GM18505 (cell line): ENCODE measurements around the gene GNAZ.

Experiments
- ATAC-seq: cut with Tn5 transposase; IDR thresholded peaks from one replicate; pipeline ENCODE4 v1.9.1; 2021; ENCODE audit not compliant: unreplicated experiment
- POLR2A ChIP-seq: IDR thresholded peaks from 4 replicates; pipeline ENCODE4 v1.6.1; 2011; ENCODE audit warnings: borderline replicate concordance; ENCODE audit not compliant: insufficient read depth, insufficient read length; ENCODE audit errors: extremely low read depth

Gene GNAZ

GRCh38 chr22:23166841-23167616 lies 96.7 kb downstream of the GNAZ start:
- TF ChIP-seq POLR2A = no peak
- no peak for ATAC-seq

- TF ChIP-seq POLR2A = no peak
- ATAC-seq = no peak
These were observed 98.2 kb downstream of the GNAZ start for GRCh38 chr22:23168391-23169042.

- TF ChIP-seq POLR2A = no peak
- no peak for ATAC-seq
These were observed 98.7 kb downstream of the GNAZ start for GRCh38 chr22:23169043-23169406.
